SU-DHL-6 (cell line): Measurements from ENCODE around the gene AMN.

ENCODE experiments used
- H2AFZ ChIP-seq: fragments of 200-600 bp; sonication (generic); 2 replicates; pipeline ENCODE4 v1.6.1; 2014; ENCODE audit warnings: low read depth, mild to moderate bottlenecking, moderate library complexity, mixed read lengths, antibody characterized with exemption, low read length; ENCODE audit not compliant: severe bottlenecking
- H3F3A ChIP-seq: fragments of 200-600 bp; shearing (Covaris generic); 2 replicates; pipeline ENCODE4 v1.6.0; 2016; ENCODE audit warnings: antibody characterized with exemption, mild to moderate bottlenecking; ENCODE audit not compliant: insufficient read depth
- H3K27ac ChIP-seq: fragments of 200-600 bp; sonication (generic); 2 replicates; pipeline ENCODE4 v1.5.1; 2016; ENCODE audit warnings: low read depth, mild to moderate bottlenecking, low read length, moderate library complexity, mixed read lengths
- H3K27me3 ChIP-seq: fragments of 200-600 bp; sonication (generic), shearing (Covaris generic); 2 replicates; pipeline ENCODE4 v1.6.0; 2014; ENCODE audit warnings: mild to moderate bottlenecking, low read length
- H3K36me3 ChIP-seq: fragments of 200-600 bp; sonication (generic); 2 replicates; pipeline ENCODE4 v1.6.1; 2014; ENCODE audit warnings: mild to moderate bottlenecking, low read length, mixed read lengths
- H3K4me2 ChIP-seq: fragments of 300-600, 200-600 bp; shearing (Covaris generic), sonication (generic); 2 replicates; pipeline ENCODE4 v1.6.0; 2014; ENCODE audit warnings: low read length, low read depth, mild to moderate bottlenecking; ENCODE audit not compliant: poor library complexity, severe bottlenecking
- H3K4me3 ChIP-seq: fragments of 200-600 bp; sonication (generic); 2 replicates; pipeline ENCODE4 v1.5.1; 2014; ENCODE audit warnings: antibody characterized with exemption, low read length, mild to moderate bottlenecking, mixed read lengths; ENCODE audit not compliant: insufficient read depth, poor library complexity, severe bottlenecking
- H3K79me2 ChIP-seq: fragments of 200-600 bp; sonication (generic); 2 replicates; pipeline ENCODE4 v1.6.1; 2014; ENCODE audit warnings: mild to moderate bottlenecking, low read length, moderate library complexity; ENCODE audit not compliant: insufficient read depth
- H3K9ac ChIP-seq: fragments of 200-600 bp; sonication (generic); 2 replicates; pipeline ENCODE4 v1.7.0; 2014; ENCODE audit warnings: mild to moderate bottlenecking, low read length
- H3K9me2 ChIP-seq: fragments of 200-600 bp; sonication (generic); replicated peaks from 2 replicates; pipeline ENCODE4 v1.6.1; 2014; ENCODE audit warnings: low read length; ENCODE audit not compliant: insufficient read depth
- H3K9me3 ChIP-seq: fragments of 200-600 bp; sonication (generic); 2 replicates; pipeline ENCODE4 v1.6.1; 2014; ENCODE audit warnings: low read length, mixed read lengths; ENCODE audit not compliant: insufficient read depth
- H4K20me1 ChIP-seq: fragments of 200-600 bp; sonication (generic); 2 replicates; pipeline ENCODE4 v1.6.1; 2014; ENCODE audit warnings: low read depth, mild to moderate bottlenecking, antibody characterized with exemption, low read length, moderate library complexity, mixed read lengths
- EZH2phosphoT487 ChIP-seq: fragments of 200-600 bp; sonication (generic), shearing (Covaris generic); conservative IDR thresholded peaks from 2 replicates; pipeline ENCODE4 v1.6.1; 2018; ENCODE audit warnings: mild to moderate bottlenecking, antibody characterized with exemption, low read length, moderate library complexity, mixed read lengths
- TF ChIP-seq, protein P1 (sequence below): fragments of 200-600 bp; sonication (generic); IDR thresholded peaks from one replicate; pipeline ENCODE4 v1.5.1; 2017; ENCODE audit warnings: antibody characterized with exemption, mild to moderate bottlenecking, low read length, moderate library complexity; ENCODE audit not compliant: insufficient read depth, poor library complexity, severe bottlenecking

AMN gene

DNA sequence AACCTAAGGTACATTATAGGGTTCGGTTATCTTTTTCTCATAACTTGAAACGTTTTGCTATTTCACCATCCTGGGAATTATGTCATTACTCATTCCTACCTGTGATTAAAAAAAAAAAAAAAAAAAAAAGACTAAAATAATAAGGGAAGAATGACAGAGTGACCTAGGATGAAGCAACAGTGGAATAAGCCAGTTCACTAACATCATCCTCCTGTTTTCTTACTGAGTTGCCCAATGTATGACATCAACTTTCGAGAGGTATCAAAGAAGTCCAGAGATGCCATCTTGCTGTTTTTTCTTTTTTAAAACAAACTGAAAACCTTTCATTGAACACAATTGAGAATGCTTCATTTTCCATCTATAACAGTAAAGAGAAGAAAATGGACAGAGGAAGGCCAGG is 42.8 kb downstream of the AMN start:
- H2AFZ ChIP-seq = no peak overlapping the region
- H3K9me3 ChIP-seq = no peaks in the 10 kb centered on the region
- TF ChIP-seq, protein P1, sequence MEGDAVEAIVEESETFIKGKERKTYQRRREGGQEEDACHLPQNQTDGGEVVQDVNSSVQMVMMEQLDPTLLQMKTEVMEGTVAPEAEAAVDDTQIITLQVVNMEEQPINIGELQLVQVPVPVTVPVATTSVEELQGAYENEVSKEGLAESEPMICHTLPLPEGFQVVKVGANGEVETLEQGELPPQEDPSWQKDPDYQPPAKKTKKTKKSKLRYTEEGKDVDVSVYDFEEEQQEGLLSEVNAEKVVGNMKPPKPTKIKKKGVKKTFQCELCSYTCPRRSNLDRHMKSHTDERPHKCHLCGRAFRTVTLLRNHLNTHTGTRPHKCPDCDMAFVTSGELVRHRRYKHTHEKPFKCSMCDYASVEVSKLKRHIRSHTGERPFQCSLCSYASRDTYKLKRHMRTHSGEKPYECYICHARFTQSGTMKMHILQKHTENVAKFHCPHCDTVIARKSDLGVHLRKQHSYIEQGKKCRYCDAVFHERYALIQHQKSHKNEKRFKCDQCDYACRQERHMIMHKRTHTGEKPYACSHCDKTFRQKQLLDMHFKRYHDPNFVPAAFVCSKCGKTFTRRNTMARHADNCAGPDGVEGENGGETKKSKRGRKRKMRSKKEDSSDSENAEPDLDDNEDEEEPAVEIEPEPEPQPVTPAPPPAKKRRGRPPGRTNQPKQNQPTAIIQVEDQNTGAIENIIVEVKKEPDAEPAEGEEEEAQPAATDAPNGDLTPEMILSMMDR = no peak
- TF ChIP-seq EZH2phosphoT487 = no peak
- H3K9ac ChIP-seq = no peak overlapping the region
- no peaks in the 10 kb centered on the region for H3K9me2 ChIP-seq
- no peaks in the 10 kb centered on the region for H3K27me3 ChIP-seq
- no peaks in the 10 kb centered on the region for H3K79me2 ChIP-seq
- H3K27ac ChIP-seq = no peak overlapping the region
- H3K4me3 ChIP-seq = no peak overlapping the region
- no peaks in the 10 kb centered on the region for H4K20me1 ChIP-seq
- H3K4me2 ChIP-seq = no peak overlapping the region
- no peaks in the 10 kb centered on the region for H3F3A ChIP-seq
- no peaks in the 10 kb centered on the region for H3K36me3 ChIP-seq

DNA sequence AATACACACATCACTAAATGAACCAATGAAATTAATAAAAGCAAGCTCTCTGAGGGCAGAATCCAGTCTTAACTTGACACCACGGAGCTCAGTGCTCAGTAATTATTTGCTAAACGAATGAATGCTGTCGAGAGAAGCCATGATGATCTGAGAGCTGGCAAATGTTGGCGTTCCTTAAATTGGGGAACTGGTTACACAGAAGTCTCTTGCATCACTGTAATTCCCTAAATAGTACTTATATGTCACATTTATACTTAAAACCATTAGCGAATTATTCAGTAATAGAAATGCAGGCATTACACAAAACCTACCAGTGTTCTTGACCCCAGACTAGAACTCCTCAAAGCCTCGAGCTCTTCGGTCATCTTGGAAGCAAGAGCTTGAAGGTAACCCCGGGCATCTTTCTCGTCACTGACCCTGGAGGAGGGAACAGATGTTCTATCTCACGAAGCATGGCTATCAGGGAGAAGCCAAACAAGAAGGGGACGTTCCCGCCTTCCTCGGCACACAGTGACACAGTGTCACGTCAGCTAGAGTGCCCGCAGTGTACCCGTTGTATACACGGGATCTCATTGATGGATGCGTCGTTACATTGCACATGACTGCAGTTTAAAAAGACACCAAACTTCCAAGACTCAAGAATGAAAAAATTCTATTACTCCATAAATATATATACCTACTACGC is 43.6 kb downstream of the AMN start:
- H3F3A ChIP-seq = no peaks in the 10 kb centered on the region
- H3K9me2 ChIP-seq = no peaks in the 10 kb centered on the region
- H3K27ac ChIP-seq = no peak overlapping the region
- no peaks in the 10 kb centered on the region for H3K79me2 ChIP-seq
- TF ChIP-seq, protein P1 = no peak
- TF ChIP-seq EZH2phosphoT487 = no peak
- H3K4me3 ChIP-seq = no peak overlapping the region
- no peak overlapping the region for H3K9ac ChIP-seq
- no peaks in the 10 kb centered on the region for H3K9me3 ChIP-seq
- H4K20me1 ChIP-seq = no peaks in the 10 kb centered on the region
- H2AFZ ChIP-seq = no peak overlapping the region
- H3K4me2 ChIP-seq = no peak overlapping the region
- H3K36me3 ChIP-seq = no peaks in the 10 kb centered on the region
- H3K27me3 ChIP-seq = no peaks in the 10 kb centered on the region

DNA sequence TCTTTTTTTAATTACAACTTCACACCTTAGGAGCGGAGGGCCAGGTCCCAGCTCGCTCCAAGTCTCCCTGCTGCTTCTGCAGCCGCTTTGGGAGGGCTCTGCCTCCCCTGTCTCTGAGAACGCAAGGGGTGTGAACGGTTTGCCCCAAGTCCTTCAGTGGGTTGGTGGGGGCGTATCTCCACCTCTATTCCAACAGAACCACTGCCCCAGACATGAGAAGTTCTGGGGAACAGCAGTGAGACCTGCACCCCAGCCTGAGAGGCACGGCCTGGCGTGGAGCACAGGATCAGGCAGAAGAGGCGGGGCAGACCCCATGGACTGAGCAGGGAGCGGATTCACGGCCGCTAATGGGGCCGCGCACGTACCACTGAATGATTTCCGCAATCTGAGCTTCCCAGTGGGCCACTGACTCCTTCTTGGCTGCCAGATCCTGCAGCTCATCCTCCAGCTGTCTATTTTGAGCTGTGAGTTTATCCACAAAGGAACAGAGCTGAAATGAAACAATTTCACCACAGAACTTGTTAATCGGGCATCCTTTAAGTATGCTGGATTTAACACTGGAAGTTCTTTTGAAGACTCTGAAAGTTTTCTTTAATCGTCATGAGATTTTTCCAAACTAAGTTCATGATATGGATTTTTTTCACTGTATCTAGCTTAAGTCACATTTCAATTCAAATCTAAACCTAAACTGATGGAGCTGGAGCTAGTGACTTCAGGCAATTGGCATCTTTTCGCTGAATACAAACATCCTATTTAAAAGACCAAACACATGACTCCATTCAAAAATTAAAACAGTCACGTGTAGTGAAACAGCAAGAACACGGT is 44.4 kb downstream of the AMN start:
- TF ChIP-seq EZH2phosphoT487 = no peak
- TF ChIP-seq, protein P1 = no peak
- no peak overlapping the region for H2AFZ ChIP-seq
- H3K36me3 ChIP-seq = no peaks in the 10 kb centered on the region
- H3K27me3 ChIP-seq = no peaks in the 10 kb centered on the region
- H3K4me2 ChIP-seq = no peak overlapping the region
- no peaks in the 10 kb centered on the region for H3F3A ChIP-seq
- no peak overlapping the region for H3K27ac ChIP-seq
- H3K9me2 ChIP-seq = no peaks in the 10 kb centered on the region
- H4K20me1 ChIP-seq = no peaks in the 10 kb centered on the region
- H3K4me3 ChIP-seq = no peak overlapping the region
- no peak overlapping the region for H3K9ac ChIP-seq
- no peaks in the 10 kb centered on the region for H3K9me3 ChIP-seq
- H3K79me2 ChIP-seq = no peaks in the 10 kb centered on the region
